ENCODE results near the gene CRYL1.

The CRYL1 gene

DNA sequence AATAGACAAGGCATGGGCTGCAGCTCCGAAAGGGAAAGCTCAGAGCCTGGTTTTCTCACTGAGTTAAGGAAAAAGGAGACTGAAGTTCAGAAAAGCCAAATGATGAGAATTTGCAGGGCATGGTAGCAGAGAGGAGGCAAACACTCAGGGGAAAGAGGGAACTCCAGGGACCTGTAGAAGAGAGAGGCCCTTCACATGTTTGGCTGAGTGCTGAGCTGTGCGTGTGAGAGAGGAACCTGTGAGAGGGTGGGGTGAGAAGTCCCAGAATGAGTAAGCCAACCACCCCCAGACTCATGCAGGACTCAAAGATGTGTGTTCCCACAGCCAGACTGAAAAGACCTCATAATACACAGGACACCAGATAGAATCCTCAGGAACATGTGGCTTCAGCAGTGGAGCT is 2.8 kb upstream of the CRYL1 start:
- DNase-seq (ENCODE audit: low read depth in 2 of 2): no peak

DNA sequence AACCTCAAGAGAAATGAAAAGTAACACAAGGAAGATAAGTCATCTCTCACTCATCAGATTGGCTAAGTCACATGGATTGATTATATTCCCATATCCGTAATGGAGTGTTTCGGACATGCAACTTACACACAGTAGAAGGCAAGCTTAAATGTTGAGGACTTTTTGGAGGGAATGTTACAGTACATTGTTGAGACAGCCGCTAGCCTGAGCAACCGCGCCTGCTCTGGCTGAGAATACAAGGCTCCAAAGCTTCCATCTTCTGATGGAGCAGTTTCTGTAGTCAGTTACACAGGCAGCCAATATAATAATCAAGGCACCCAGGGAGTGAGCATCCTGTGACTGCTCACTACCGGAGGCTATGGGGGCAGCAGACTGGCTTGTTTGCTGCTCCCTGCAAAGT is 1.0 kb upstream of the CRYL1 start:
- no peak for DNase-seq (ENCODE audit: low read depth in 2 of 2)

DNA sequence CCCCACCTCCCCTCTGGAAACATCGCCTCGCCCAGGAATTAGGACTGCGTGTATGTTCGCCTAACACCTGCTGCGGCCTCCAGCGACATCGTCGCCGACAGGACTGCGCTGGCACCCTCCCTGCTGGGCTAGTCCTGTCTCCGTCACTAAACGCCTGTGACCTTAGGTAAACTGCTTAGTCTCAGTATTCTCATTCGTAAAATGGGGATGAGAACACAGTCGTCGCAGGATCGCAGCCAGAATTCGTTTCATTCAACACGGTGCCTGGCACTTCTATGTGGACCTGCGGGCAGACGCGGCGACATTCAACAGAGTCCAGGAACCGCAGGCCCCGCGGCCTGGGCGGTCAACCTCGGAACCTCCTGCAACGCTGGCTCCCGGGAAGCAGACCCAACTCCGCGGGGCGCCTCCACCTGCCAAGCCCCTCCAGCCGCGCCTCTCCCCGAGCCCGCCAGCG is 485 bp downstream of the CRYL1 start:
- no peak for DNase-seq (ENCODE audit: low read depth in 2 of 2)

DNA sequence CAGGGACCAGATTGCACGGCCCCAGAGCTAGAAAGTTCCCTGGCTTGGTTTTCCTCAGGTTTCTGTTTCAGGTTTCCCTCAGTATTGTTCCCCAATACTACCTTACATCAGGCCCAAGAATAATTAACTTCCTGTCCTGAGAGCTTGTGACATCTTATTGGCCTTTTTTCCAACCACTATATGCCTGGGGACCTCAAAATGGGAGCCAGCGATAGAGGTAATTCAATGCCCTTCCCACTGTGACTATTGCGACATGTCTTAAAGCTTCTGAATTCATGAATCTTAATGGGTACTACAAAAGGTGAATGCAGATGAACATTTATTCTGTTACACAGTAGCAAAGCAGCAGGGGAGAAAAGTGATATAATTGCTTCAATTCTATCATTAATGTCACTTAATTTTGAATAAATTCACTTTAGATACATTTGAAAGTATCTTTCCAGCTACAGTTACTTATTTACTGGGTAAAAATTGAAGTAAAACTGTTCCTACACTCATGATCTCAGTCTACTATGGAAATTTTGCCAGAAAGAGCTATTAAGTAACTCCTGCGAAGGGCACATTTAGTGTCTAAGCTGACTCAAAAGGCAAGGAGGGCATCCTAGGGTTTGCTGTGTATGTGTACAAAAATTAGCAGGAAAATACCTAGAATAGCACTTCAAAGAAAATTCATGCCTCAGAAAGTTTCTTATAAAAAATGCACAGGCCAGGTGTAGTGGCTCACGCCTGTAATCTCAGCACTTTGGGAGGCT is 4.1 kb downstream of the CRYL1 start:
- DNase-seq (ENCODE audit: low read depth in 2 of 2): no peak

DNA sequence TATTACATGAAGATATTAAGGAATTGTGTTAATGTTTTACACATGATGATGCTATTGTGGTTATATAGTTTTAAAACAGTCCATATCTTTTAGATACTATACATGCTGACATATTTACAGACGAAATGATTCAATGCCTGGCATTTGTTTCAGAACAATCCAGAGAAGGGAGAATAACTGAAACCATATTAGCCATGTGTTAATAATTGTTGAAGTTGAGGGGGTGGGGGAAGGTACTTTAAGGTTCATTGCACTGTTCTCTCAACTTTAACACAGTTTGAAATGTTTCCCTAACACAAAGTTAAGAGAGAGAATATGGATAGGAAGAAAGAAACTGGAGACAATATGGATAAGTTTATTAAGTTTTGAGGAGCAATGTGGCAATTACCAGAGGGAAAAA is 5.8 kb downstream of the CRYL1 start:
- DNase-seq (ENCODE audit: low read depth in 2 of 2): peak; percentile 54 to 60

DNA sequence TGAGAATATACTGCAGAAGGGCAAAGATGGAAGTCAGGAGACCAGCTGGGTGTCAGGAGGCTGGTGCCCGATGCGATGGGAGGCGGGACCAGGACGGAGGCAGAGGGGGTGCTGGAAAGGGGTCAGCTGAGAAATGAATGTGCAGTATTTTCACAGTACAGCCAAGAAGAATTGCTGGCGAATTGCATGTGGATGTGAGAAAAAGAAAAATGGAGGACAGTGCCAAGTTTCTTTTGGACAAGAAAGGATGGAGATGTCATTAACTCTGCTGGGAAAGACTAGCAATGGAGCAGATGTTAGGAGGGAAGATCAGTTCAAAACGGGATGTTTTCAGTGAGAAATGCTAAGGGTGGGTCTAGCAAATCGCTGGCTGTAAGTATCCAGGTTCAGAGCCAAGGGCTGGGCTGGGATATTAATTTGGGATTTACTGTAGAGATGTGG is 7.0 kb downstream of the CRYL1 start:
- no peak for DNase-seq (ENCODE audit: low read depth in 2 of 2)

DNA sequence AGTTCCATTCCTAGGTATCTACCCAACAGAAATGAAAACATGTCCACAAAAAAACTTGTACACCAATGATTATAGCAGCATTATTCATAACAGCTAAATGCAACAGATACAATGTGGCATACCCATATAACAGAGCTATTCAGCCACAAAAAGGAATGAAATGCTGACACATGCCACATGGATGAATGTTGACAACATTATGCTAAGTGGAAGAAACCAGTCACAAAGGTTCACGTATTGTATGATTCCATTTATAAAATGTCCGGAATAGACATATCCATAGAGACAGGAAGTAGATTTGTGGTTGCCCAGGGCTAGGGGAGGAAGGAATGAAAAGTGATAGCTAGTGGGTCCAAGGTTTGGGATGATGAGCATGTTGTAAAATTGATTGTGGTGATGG is 10.8 kb downstream of the CRYL1 start:
- no peak for DNase-seq (ENCODE audit: low read depth in 2 of 2)

DNA sequence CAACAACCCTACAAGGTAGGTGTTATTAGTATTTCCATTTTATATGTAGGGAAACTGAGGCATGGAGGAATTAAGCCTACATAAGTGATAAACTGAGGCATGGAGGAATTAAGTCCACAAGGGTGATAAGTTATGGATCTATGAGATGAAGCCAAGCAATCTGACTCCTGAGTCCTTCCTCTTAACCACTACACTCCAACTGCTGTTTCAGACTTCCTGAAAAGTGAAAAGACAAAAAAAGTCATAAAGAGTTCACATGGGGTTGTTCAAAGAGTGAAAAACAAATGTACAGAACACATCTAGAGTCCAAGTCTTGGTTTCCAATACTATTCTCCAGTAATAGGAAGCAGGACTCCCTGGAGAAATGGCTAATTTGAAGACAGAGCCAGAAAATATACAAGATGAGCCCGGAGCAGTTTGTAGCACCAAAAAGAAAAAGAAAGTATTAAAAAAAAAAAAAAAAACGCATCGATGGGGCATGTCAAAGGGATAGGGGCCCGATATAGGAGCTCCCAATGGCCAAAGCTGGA is 12.1 kb downstream of the CRYL1 start:
- DNase-seq (ENCODE audit: low read depth in 2 of 2): no peak

DNA sequence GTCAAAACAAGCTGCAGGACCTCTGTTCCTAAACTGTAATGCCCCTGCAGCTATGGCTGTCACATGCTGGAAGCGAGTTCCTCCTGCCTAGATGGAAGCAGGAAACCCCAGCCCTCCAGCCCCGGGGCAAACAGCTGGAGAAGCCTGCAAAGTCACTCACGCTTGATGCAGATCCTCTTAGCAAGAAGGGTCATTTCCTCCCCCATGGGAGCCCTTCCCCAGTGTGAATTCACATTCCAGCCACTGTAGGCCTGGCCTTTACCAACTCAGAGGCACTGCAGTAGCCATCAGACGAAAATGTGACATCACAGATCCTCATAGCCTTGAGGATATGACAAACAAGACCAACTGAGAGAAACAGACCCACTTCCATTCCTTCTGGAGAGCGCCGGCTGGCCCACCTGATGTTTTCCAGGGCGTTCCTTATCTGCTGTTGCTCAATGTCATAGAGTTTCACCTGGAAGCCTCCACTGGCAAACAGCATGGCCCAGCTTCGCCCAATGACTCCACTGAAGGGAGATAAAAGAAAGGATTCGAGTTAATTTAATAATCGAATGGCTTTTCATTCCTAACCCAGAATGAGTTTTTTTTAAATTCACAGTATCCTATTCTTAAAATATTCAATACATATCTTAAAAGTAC is 13.5 kb downstream of the CRYL1 start:
- no peak for DNase-seq (ENCODE audit: low read depth in 2 of 2)

DNA sequence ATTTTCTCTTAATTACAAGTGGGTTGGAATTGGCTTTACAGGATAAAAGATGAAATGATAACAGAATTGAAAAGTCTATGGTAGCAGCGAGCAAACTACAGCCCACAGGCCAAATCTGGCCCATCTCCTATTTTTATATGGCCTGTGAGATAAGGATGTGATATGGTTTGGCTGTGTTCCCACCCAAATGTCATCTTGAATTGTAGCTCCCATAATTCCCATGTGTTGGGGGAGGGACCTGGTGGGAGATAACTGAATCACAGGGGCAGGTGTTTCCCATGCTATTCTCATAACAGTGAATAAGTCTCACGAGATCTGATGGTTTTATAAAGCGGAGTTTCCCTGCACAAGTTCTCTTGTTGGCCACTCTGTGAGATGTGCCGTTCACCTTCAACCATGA is 19.0 kb downstream of the CRYL1 start:
- DNase-seq (ENCODE audit: low read depth in 2 of 2): no peak

DNA sequence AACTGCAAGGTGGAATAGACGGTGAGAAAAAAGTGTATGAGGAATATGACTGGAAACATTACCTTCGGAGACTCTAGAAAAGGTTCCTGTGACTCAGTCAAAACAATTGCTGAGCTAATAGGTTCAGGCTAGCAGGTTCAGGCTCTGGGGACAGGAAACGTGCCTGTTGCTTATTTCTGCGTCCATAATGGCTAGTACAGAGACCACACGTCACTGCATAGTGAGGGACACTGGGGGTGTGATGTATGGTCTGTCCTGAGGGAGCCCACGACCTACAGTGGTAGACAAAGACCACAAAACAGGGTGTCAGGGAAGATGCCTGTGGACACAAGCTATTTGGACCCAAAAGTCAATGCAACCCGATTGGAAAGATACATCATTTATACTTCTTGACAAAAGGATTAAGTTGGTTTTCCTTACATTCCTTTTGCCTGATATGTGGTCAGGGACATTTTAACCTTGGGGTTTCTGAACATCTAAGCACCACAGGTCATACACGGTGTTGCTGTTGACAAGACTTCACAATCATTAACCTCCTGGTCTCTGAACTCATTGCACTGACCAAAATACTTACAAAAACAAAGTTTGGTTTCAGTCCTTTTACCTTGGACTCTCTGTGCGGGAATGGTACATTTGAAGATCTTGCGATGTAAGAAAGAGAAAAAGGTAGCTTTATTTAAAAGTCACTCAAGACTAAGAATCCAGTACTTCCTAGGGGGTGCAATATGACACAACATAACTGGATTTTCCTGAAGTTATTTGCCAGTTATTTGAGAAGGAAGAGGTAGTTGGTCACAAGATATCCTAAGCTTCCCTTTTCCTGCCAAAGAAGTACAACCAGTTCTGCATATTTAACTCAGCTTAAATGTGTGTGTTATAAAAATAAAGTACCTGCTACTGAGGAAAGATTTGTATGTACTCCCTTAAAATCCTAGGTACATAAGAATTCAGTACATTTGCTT is 20.0 kb downstream of the CRYL1 start:
- DNase-seq (ENCODE audit: low read depth in 2 of 2): no peak

DNA sequence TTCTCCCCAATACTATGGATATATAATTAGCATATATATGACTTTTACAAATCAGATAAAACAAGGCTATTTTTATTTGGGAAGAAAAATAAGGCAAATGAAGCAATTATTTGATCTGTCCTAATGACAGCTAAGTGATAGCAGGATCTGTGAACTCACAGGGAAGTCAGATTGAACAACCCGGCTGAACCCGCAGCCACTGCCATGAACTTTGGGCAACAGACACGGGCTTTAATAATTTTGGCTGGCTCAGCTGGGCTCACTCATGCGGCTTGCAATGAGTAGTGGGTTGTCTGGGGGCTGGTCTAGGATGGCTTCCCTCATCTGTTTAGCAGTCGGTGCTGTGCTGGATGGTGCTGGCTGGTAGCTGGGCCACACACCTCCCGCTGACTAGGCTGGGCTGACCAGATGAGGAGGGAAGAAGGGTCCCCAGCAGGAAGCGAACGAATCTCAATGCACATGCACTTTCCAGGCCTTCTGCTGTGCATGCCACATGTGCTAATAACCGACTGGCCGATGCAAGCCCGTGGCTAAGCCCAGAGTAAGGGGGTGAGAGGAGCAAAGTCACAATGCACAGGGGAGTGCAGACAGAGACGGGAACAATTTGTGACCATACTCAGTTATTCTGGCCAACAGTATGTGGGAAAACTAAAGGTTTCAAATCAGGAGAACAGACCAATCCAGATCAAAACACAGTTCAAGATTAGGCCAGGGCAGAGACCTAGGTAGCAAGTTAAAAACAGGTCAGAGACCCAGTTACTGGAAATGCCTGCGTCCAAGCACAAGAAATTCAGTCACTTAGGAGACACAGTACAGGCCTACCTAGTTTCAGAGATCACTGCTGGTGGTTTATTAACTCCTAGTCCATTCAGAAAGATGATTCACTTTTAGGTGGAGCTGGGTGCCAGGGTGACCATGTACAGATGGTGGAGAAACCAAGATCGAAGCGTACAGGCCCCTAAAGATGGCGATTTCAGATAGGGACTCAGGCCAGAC is 22.3 kb downstream of the CRYL1 start:
- no peak for DNase-seq (ENCODE audit: low read depth in 2 of 2)

DNA sequence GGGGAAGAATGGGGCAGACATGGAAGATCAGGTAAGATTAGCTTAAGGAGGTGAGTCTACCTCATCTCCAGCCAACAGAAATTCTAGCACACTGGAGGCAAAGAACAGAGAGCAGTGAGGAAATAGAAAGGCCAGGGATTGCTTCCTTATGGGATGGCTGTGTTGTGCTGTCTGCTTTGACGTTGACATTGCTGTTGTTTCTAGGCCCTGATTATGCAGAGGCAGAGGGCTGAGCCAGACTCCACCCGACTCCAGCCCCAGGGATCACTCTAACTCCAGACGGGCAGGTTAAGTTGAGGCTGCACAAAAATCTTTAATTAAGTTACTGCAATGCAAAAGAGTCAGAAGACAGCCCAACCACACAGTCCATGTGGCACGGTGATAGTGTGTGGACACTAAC is 24.1 kb downstream of the CRYL1 start:
- DNase-seq (ENCODE audit: low read depth in 2 of 2): no peak

DNA sequence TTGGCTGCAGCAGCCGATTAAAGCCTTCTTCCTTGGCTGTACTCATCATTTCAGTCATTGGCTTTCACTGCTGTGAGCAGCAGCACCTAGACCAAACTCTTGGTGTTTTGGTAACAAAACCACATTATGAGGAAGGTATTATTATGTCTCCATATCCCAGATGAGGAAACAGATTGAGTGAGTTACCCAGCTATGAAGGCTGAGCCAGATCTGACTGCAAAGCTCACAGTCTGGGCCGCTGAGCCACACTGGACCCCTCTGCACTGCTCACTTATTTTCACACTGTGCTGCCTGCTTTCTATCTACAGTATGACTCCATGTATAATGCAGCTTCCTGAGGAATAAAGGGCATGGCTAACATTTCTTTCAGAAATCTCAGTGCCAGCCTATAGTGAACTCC is 24.5 kb downstream of the CRYL1 start:
- no peak for DNase-seq (ENCODE audit: low read depth in 2 of 2)

DNA sequence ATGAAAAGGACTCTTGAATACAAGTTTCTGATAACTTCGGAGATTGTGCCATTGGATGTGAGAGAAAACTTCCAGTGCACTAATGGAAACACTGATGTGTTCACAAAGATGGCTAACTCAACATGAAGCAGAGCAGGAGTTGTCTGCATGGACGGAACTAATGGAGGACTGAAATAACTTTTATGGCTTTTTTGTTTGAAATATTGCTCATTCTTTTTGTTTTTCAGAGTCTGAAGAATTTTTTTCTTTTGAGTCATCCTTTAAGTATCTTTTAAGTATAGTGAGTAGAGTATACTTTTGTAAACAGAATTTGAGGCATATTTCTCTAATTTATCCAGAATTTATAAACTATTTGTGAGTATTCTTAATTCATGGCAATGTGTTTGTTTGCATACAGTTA is 25.7 kb downstream of the CRYL1 start:
- no peak for DNase-seq (ENCODE audit: low read depth in 2 of 2)

DNA sequence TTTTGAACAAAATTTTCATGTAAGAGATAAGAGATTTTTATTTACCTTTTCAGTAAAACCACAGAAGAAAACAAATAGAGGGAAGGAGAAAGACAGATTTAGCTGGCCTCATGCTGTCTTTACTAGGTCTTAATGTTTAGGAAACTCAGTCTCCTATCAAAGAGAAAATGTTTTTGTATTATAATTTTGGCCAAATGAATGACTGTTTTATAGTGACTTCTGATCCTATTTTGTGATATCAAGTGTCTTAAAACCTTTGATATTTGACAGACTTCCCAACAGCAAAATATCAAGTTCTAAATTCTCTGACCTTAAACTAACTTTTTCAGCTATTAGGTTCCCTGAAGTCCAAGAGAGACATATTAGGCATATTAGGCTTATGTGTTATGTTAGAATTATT is 27.0 kb downstream of the CRYL1 start:
- DNase-seq (ENCODE audit: low read depth in 2 of 2): no peak

DNA sequence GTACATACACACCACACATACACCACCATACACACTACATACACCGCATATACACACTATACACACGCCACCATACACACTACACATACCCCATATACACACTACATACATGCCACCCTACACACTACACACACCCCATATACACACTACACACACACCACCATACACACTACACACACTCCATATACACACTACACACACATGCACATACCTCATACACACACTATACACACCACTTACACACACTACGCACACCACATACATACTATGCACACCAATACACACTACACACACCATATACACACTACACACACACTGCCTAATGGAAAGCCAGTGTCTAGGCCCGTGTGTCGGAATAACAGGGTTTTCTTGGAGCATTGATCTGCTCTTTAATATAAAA is 27.5 kb downstream of the CRYL1 start:
- DNase-seq (ENCODE audit: low read depth in 2 of 2): no peak

DNA sequence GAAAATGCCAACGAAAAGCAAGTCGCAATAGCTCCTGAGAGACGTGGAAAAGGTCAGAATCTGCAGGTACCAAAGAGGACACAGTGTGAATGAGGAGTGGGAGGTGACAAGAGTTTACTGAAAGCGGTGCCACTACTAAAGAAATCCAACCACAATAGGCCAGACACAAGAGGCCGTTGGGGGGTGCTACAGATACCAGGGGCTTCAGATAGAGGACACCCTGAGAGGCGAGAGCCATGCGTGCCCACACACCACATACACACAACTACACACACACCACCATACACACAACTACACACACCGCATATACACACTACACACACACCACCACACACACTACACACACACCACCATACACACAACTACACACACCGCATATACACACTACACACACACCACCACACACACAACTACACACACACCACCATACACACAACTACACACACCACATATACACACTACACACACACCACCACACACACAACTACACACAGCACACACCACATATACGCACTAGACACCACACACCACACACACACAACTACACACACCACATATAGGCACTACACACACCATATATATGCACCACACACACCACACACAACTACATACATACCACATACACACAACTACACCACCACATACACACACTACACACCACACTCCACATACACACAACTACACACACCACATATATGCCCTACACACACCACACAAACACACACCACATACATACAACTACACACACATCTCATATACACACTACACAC is 28.5 kb downstream of the CRYL1 start:
- no peak for DNase-seq (ENCODE audit: low read depth in 2 of 2)

DNA sequence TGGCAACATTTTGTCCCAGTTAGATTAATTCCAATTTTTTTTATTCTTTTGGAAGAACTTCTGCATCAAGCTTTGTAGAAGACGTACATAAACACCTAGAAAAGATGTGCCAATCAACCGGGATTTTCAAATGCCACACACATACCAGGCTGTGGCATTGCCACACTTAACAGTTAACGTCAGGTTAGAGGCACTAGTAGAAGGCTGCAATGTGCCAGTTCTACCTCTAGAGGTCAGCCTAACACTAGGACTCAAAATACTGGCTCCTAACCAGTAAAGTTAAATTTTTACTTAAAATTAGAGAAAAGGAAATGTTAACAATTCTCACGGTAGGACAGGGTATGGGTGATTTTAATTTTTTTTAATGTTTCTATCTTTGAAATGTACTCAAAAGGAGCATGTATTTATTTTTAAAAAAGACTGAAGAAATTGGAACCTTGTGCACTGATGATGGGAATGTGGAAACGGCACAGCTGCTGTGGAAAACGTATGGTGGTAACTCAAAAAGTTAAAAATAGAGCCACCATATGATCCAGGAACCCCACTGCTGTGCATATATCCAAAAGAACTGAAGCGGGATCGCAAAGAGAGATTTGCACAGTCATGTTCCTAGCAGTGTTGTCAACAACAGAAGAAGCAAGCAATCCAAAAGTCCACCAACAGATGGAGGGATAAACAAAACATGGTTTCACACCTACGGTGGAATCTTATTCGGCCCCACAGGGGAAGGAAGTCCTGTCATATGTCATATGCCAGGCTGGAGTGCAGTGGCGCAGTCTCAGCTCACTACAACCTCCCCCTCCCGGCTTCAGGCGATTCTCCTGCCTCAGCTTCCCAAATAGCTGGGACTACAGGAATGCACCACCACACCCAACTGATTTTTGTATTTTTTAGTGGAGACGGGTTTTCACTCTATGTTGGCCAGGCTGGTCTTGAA is 30.3 kb downstream of the CRYL1 start:
- peak; percentile 30 to 31 for DNase-seq (ENCODE audit: low read depth in 2 of 2)

All from fibroblast of skin of left quadriceps (primary cell).